ENCODE measurements around the gene GPATCH8. TPM values are rescaled to one million over a fixed set of nuclear protein-coding genes. Genes with fewer than 3 reads are reported as not detected.

GPATCH8 gene
- total RNA-seq, 1 experiment from 2014 or later = 33.8 TPM

- intact Hi-C loops (cut with micrococcal nuclease; ENCODE audit: unreplicated experiment) = no loop called here
- Histone ChIP-seq H3K27me3 (replicated peaks; ENCODE audit: insufficient read depth, low read depth, low read length, poor library complexity) (no peaks in the 10 kb centered on the region), H3K4me3 (ENCODE audit: low read depth, low read length, poor library complexity, severe bottlenecking) (no peak overlapping the region), H3K4me1 (ENCODE audit: insufficient read depth, low read length, poor library complexity, severe bottlenecking) (no peaks in the 10 kb centered on the region), H3K9me3 (ENCODE audit: low read depth, low read length, poor library complexity, severe bottlenecking) (no peaks in the 10 kb centered on the region), H3K36me3 (ENCODE audit: insufficient read depth, low read length, poor library complexity, severe bottlenecking) (no peaks in the 10 kb centered on the region), H3K27ac (ENCODE audit: low read depth, low read length, poor library complexity, severe bottlenecking) (no peak overlapping the region)
- POLR2A ChIA-PET (ENCODE audit: low non-redundant PET) = no interaction called here
- TSS peak; percentile 45 for BruUV-seq (replicated peaks)
- CTCF ChIA-PET = no interaction called here
- no peak for DNase-seq (ENCODE audit: low spot score)
- TF ChIP-seq CTCF (conservative IDR thresholded peaks at IDR 0.05; ENCODE audit: low read depth, low read length) (no peak), EZH2 (IDR thresholded peaks at IDR 0.05; ENCODE audit: borderline replicate concordance, low read depth, low read length, poor library complexity, severe bottlenecking) (no peak)
Observed at GRCh38 chr17:44351464-44351863, 151.7 kb downstream of the GPATCH8 start.

- no peak for TF ChIP-seq EZH2 (IDR thresholded peaks at IDR 0.05; ENCODE audit: borderline replicate concordance, low read depth, low read length, poor library complexity, severe bottlenecking)
- peak; percentile 65 for TF ChIP-seq CTCF (conservative IDR thresholded peaks at IDR 0.05; ENCODE audit: low read depth, low read length)
- Histone ChIP-seq H3K4me3 (ENCODE audit: low read depth, low read length, poor library complexity, severe bottlenecking) (no peak overlapping the region), H3K27me3 (replicated peaks; ENCODE audit: insufficient read depth, low read depth, low read length, poor library complexity) (no peaks in the 10 kb centered on the region), H3K9me3 (ENCODE audit: low read depth, low read length, poor library complexity, severe bottlenecking) (no peaks in the 10 kb centered on the region), H3K4me1 (ENCODE audit: insufficient read depth, low read length, poor library complexity, severe bottlenecking) (no peaks in the 10 kb centered on the region), H3K36me3 (ENCODE audit: insufficient read depth, low read length, poor library complexity, severe bottlenecking) (no peaks in the 10 kb centered on the region), H3K27ac (ENCODE audit: low read depth, low read length, poor library complexity, severe bottlenecking) (no peak overlapping the region)
- peak; percentile 59 for DNase-seq (ENCODE audit: low spot score)
- intact Hi-C loops (cut with micrococcal nuclease; ENCODE audit: unreplicated experiment) = no loop called here
- ChIA-PET CTCF (no interaction called here), POLR2A (ENCODE audit: low non-redundant PET) (no interaction called here)
- BruUV-seq (replicated peaks) = no TSS peak
Observed at GRCh38 chr17:44350733-44351226, 152.4 kb downstream of the GPATCH8 start.

GRCh38 chr17:44349553-44350070 is 153.6 kb downstream of the GPATCH8 start:
- CTCF ChIA-PET = no interaction called here
- Histone ChIP-seq H3K27ac (ENCODE audit: low read depth, low read length, poor library complexity, severe bottlenecking) (no peak overlapping the region), H3K36me3 (ENCODE audit: insufficient read depth, low read length, poor library complexity, severe bottlenecking) (no peaks in the 10 kb centered on the region), H3K4me1 (ENCODE audit: insufficient read depth, low read length, poor library complexity, severe bottlenecking) (no peaks in the 10 kb centered on the region), H3K9me3 (ENCODE audit: low read depth, low read length, poor library complexity, severe bottlenecking) (no peaks in the 10 kb centered on the region), H3K27me3 (replicated peaks; ENCODE audit: insufficient read depth, low read depth, low read length, poor library complexity) (no peaks in the 10 kb centered on the region), H3K4me3 (ENCODE audit: low read depth, low read length, poor library complexity, severe bottlenecking) (no peak overlapping the region)
- no peak for DNase-seq (ENCODE audit: low spot score)
- TF ChIP-seq CTCF (conservative IDR thresholded peaks at IDR 0.05; ENCODE audit: low read depth, low read length) (no peak), EZH2 (IDR thresholded peaks at IDR 0.05; ENCODE audit: borderline replicate concordance, low read depth, low read length, poor library complexity, severe bottlenecking) (no peak)
- BruUV-seq (replicated peaks) = no TSS peak
- POLR2A ChIA-PET (ENCODE audit: low non-redundant PET) = no interaction called here
- intact Hi-C loops (cut with micrococcal nuclease; ENCODE audit: unreplicated experiment) = loop anchor here (5.0 kb wide), 1 partner anchor 137 kb away; no protein-coding TSS in a partner anchor
